A549 (cell line): ENCODE data around the gene SH3PXD2B.

ENCODE experiments used
- BHLHE40 ChIP-seq: IDR thresholded peaks from 2 replicates; pipeline ENCODE4 v1.6.1; 2012; ENCODE audit warnings: low read depth, low read length, inconsistent platforms
- CBX2 ChIP-seq: fragments of 200-600 bp; sonication (generic); IDR thresholded peaks from 2 replicates; pipeline ENCODE4 v1.6.1; 2016; ENCODE audit warnings: low read depth, mild to moderate bottlenecking, borderline replicate concordance
- CHD2 ChIP-seq: fragments of 150-350 bp; IDR thresholded peaks from 2 replicates; pipeline ENCODE4 v1.6.1; 2014; ENCODE audit warnings: low read length; ENCODE audit not compliant: partially characterized antibody
- EP300 ChIP-seq, 2 experiments: fragments of >200 bp; sonication (Bioruptor Twin); formaldehyde crosslinking; IDR thresholded peaks; 2 replicates in 1 of 2; 3 replicates in 1 of 2; pipeline ENCODE4 v1.6.1; 2016 to 2017
- JUN ChIP-seq, 2 experiments: fragments of >200 bp; sonication (Bioruptor Twin); formaldehyde crosslinking; IDR thresholded peaks; 2 replicates in 1 of 2; 3 replicates in 1 of 2; pipeline ENCODE4 v1.6.1; 2016 to 2017
- POLR2A ChIP-seq: IDR thresholded peaks from 2 replicates; pipeline ENCODE4 v1.6.1; 2012; ENCODE audit warnings: mild to moderate bottlenecking, low read length
- RFX5 ChIP-seq: fragments of 450-650 bp; IDR thresholded peaks from 2 replicates; pipeline ENCODE4 v1.7.1; 2014; ENCODE audit warnings: antibody characterized with exemption, mild to moderate bottlenecking, moderate library complexity
- TF ChIP-seq, protein P1 (sequence below): fragments of >200 bp; sonication (Bioruptor Twin); formaldehyde crosslinking; IDR thresholded peaks from 3 replicates; pipeline ENCODE4 v1.5.1; 2016

DNA sequence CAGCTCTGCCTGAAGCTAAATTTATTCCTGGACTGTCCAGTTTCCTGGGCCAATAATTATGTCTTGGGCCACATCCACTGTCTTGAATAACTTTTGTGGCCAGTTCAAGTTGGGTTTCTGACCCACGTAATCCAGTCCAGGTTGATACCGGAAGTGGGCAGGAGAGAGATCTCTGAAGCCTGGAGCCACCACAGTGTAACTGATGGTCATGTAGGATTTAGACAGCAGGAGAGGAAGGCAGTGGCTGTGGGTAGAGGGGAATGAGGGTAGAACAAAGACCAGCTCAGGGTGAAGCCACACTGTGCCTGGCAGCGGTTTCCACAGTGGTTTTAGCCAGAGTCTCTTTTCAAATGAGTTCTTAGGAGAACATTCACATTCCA lies 30.2 kb downstream of the SH3PXD2B start:
- TF ChIP-seq CHD2: no peak
- no peak for TF ChIP-seq EP300 (IDR thresholded peaks at IDR 0.05)
- no peak for TF ChIP-seq BHLHE40
- TF ChIP-seq RFX5: no peak
- TF ChIP-seq POLR2A: no peak
- TF ChIP-seq, protein P1, sequence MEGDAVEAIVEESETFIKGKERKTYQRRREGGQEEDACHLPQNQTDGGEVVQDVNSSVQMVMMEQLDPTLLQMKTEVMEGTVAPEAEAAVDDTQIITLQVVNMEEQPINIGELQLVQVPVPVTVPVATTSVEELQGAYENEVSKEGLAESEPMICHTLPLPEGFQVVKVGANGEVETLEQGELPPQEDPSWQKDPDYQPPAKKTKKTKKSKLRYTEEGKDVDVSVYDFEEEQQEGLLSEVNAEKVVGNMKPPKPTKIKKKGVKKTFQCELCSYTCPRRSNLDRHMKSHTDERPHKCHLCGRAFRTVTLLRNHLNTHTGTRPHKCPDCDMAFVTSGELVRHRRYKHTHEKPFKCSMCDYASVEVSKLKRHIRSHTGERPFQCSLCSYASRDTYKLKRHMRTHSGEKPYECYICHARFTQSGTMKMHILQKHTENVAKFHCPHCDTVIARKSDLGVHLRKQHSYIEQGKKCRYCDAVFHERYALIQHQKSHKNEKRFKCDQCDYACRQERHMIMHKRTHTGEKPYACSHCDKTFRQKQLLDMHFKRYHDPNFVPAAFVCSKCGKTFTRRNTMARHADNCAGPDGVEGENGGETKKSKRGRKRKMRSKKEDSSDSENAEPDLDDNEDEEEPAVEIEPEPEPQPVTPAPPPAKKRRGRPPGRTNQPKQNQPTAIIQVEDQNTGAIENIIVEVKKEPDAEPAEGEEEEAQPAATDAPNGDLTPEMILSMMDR: no peak
- no peak for TF ChIP-seq CBX2
- no peak for TF ChIP-seq JUN (IDR thresholded peaks at IDR 0.05)
